ENCODE data around the gene CARD10.
"Not testable (repeated sequence)": the region's sequence is repeated elsewhere in the genome, so short reads cannot be mapped to it uniquely, and the experiment has no call there.

GRCh38 chr22:37539790-37540189 is 20.6 kb upstream of the CARD10 start:
- not testable (repeated sequence) for TF ChIP-seq HDAC6 (IDR thresholded peaks at IDR 0.05; ENCODE audit: low read depth, low read length); ZNF468 (CRISPR knock-in tag; IDR thresholded peaks at IDR 0.05); PATZ1 (CRISPR knock-in tag; IDR thresholded peaks at IDR 0.05); ZNF12 (CRISPR knock-in tag; IDR thresholded peaks at IDR 0.05); TRAFD1 (CRISPR knock-in tag; IDR thresholded peaks at IDR 0.05; ENCODE audit: borderline replicate concordance); MAZ (IDR thresholded peaks at IDR 0.05; ENCODE audit: borderline replicate concordance, low read depth, low read length); MAZ (CRISPR knock-in tag; IDR thresholded peaks at IDR 0.05; ENCODE audit: low read depth); ZMYM3 (CRISPR knock-in tag; IDR thresholded peaks at IDR 0.05); ETV6 (CRISPR knock-in tag; conservative IDR thresholded peaks at IDR 0.05)

Data from HepG2 (cell line).